ENCODE results near the gene TGFB2.

The TGFB2 gene

DNA sequence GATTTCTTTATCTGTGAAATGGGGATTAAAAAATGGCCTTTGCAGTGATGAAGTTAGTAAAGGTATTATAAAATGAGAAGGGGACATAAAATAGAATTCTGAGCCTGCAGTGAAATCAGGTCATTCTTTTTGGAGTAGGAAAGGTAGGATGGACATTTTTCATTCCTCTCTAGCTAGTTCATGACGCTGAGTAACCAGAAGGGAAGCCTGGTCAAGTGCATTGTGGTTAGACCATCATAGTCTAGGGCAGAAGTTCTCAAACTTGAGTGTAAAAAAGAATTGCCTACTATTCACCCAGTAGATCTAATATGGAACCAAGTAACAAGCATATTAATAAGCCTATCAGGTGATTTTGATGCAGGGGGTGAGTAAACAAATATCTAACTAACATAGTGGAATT is 50.8 kb downstream of the TGFB2 start:
- TF ChIP-seq Cebpa-rat (IDR thresholded peaks at IDR 0.05): no peak
- Histone ChIP-seq H3K4me3 (no peak overlapping the region), H3K4me1 (no peaks in the 10 kb centered on the region), H3K27me3 (no peaks in the 10 kb centered on the region), H3K4me2 (no peak overlapping the region), H3K36me3 (no peaks in the 10 kb centered on the region), H4K20me1 (no peaks in the 10 kb centered on the region), H3K27ac (no peak overlapping the region), H3K9me3 (no peaks in the 10 kb centered on the region), H3K9ac (no peak overlapping the region)

DNA sequence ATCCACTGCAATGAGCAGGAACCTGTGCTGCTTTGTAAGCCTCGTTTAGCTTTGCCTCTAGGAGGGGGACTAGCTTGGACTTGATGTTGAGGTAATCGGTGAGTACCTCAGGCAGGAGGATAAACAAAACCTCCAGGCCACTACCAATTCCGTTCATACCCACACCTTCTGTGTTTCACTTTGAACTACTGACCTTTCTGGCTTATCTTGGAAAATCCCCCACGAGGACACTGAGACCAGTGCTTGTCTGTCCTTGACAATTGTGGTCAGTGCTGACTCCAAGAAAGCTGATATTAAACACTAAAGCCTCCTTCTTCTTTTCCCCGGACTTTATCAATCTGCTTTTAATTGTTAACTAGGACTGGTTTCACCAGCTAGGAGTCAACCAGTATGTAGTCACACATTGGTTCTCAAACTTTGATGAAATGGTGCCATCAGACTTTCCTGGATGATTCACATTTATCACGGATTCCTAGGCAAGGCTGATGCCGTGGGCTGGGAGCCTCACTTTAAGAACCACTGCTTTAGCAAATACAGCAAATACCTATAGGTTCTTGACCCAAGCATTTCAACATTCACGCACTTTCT is 52.7 kb downstream of the TGFB2 start:
- Histone ChIP-seq H3K27me3 (no peaks in the 10 kb centered on the region), H4K20me1 (no peaks in the 10 kb centered on the region), H3K36me3 (no peaks in the 10 kb centered on the region), H3K4me3 (no peak overlapping the region), H3K9ac (no peak overlapping the region), H3K27ac (no peak overlapping the region), H3K4me1 (peaks cover 9% of the 10 kb centered on the region), H3K9me3 (no peaks in the 10 kb centered on the region), H3K4me2 (no peak overlapping the region)
- TF ChIP-seq Cebpa-rat (IDR thresholded peaks at IDR 0.05): no peak

GRCh38 chr1:218400624-218401023 is 55.5 kb downstream of the TGFB2 start:
- no peak overlapping the region for H3K4me3 ChIP-seq
- no peaks in the 10 kb centered on the region for H3K9me3 ChIP-seq
- no peak overlapping the region for H3K9ac ChIP-seq
- no peaks in the 10 kb centered on the region for H4K20me1 ChIP-seq
- no peak for TF ChIP-seq Cebpa-rat (IDR thresholded peaks at IDR 0.05)
- H3K4me1 ChIP-seq: peaks cover 13% of the 10 kb centered on the region
- H3K27me3 ChIP-seq: no peaks in the 10 kb centered on the region
- H3K4me2 ChIP-seq: no peak overlapping the region
- no peaks in the 10 kb centered on the region for H3K36me3 ChIP-seq
- H3K27ac ChIP-seq: no peak overlapping the region

DNA sequence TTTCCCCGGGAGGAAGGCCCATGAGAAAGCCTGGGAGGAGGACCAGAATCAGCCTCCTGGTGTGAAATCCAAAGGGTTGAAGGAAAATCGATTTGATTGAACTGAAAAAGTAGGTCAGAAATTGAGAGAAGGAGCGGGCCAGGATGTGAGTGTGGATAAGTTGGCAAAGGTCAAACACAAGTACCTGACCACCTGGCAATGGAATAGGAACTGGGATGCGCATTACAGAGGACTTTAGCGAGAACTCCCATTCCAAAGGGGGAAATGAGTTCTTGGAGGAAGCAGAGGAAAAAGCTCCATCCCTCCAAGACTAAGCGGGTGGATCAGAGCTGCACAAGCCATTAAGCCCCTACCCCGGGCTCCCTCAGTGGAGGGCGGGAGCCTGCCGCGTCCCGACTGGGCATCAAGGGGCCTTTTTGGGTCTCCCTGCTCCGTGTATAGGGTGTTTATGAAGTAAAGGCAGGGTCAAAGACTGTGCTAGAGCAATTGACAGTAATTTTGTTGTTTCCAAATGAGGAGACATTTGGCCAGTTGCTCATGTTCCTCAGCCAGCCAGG is 56.4 kb downstream of the TGFB2 start:
- Histone ChIP-seq H3K4me2 (no peak overlapping the region), H3K27ac (no peak overlapping the region), H3K27me3 (no peaks in the 10 kb centered on the region), H4K20me1 (no peaks in the 10 kb centered on the region), H3K9me3 (no peaks in the 10 kb centered on the region), H3K4me3 (no peak overlapping the region), H3K9ac (no peak overlapping the region), H3K4me1 (peaks cover 13% of the 10 kb centered on the region), H3K36me3 (no peaks in the 10 kb centered on the region)
- TF ChIP-seq Cebpa-rat (IDR thresholded peaks at IDR 0.05): no peak

DNA sequence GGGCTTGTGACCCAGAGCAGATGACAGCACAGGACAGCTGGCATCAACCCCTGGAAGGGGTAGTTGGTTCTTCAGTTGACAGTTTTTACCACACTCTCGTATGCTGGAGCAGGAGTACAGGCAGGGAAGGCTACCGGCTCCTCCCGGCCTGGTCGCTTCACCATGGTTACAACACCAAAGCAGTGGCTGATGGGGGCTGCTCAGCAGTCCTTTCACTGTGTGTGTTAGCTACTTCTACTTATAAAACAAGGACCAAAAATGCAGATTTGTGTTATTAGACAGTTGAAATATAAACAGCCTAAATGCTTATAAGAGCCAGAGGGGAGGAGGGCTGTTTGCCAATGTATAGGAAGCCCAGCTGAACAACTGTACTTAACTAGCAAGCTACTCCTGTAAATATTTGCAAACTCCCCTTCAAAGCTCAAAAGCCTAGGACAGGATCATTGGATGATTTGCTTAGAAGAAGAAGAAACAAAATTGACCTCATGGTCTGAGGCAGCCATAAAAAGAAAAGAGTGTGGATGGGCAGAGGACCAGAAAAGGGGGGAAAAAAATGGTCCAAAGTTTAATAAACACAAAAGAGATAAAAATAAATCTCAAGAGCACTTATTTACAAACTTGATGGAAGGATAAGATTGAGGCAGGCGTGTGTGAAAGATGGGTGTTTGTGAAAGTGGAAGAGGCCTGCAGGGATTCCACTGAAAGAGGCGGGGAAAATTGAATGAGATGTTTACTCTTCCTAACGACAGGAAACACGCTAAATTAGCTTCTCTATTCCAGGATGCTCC is 57.1 kb downstream of the TGFB2 start:
- no peak for TF ChIP-seq Cebpa-rat (IDR thresholded peaks at IDR 0.05)
- Histone ChIP-seq H3K9me3 (no peaks in the 10 kb centered on the region), H3K4me2 (peak overlapping the region; percentile 23; the same call in 1 of the 2 replicates), H3K36me3 (no peaks in the 10 kb centered on the region), H3K4me3 (no peak overlapping the region), H3K9ac (no peak overlapping the region), H3K27ac (no peak overlapping the region), H3K27me3 (no peaks in the 10 kb centered on the region), H3K4me1 (peaks cover 13% of the 10 kb centered on the region), H4K20me1 (no peaks in the 10 kb centered on the region)

GRCh38 chr1:218402786-218403120 is 57.6 kb downstream of the TGFB2 start:
- Histone ChIP-seq H3K9ac (no peak overlapping the region), H3K27ac (no peak overlapping the region), H3K27me3 (no peaks in the 10 kb centered on the region), H4K20me1 (no peaks in the 10 kb centered on the region), H3K4me2 (peak overlapping the region; percentile 23; the same call in 1 of the 2 replicates), H3K9me3 (no peaks in the 10 kb centered on the region), H3K36me3 (no peaks in the 10 kb centered on the region), H3K4me1 (peaks cover 13% of the 10 kb centered on the region), H3K4me3 (no peak overlapping the region)
- TF ChIP-seq Cebpa-rat (IDR thresholded peaks at IDR 0.05): no peak

- no peaks in the 10 kb centered on the region for H3K27me3 ChIP-seq
- peaks cover 13% of the 10 kb centered on the region for H3K4me1 ChIP-seq
- no peak overlapping the region for H3K9ac ChIP-seq
- H4K20me1 ChIP-seq: no peaks in the 10 kb centered on the region
- peak overlapping the region; percentile 23; the same call in 1 of the 2 replicates for H3K4me2 ChIP-seq
- TF ChIP-seq Cebpa-rat (IDR thresholded peaks at IDR 0.05): no peak
- H3K27ac ChIP-seq: no peak overlapping the region
- H3K9me3 ChIP-seq: no peaks in the 10 kb centered on the region
- H3K4me3 ChIP-seq: no peak overlapping the region
- H3K36me3 ChIP-seq: no peaks in the 10 kb centered on the region
Measured at GRCh38 chr1:218403300-218403699, 58.2 kb downstream of the TGFB2 start.

DNA sequence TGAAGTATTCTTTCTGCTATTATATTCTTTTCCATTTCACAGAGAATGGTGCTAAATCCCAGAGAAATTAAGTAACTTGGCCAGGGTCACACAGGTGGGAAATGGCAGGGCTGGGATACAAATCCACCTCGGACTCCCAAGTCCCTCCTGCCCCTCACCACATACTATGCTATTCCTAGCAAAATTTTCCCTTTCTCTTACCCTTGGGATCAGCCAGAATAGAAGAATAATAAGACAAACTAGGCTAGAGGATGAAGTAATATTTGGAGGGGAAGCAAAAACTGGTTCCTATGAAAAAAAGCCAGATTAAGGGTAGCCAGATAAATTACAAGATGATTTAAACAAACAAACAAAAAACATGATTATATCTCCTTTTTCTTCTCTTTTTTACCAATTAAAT is 62.5 kb downstream of the TGFB2 start:
- H3K36me3 ChIP-seq: no peaks in the 10 kb centered on the region
- no peak overlapping the region for H3K27ac ChIP-seq
- no peaks in the 10 kb centered on the region for H3K27me3 ChIP-seq
- H3K9ac ChIP-seq: no peak overlapping the region
- peaks cover 20% of the 10 kb centered on the region for H3K4me1 ChIP-seq
- no peak overlapping the region for H3K4me2 ChIP-seq
- no peaks in the 10 kb centered on the region for H3K9me3 ChIP-seq
- no peak overlapping the region for H3K4me3 ChIP-seq
- no peaks in the 10 kb centered on the region for H4K20me1 ChIP-seq
- TF ChIP-seq Cebpa-rat (IDR thresholded peaks at IDR 0.05): no peak

DNA sequence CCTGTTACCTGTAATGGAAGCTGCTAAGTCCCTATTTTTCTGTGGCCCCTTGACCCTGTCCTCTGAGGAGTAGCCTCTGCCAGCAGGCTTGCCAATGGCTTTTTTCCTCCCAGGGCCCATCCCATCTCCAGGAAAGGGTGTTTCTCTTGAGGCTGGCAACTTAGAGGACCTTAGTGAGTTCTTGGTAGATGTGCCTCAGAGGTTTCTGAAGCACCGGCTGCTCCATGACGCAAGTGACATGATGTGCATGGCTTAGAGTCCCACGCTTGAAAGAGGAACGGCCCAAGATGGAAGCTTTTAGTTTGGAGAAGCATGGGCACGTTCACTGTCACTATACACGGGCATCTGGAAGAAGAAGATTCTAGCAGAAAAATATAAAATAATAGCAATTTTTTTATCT is 63.0 kb downstream of the TGFB2 start:
- no peaks in the 10 kb centered on the region for H3K36me3 ChIP-seq
- no peaks in the 10 kb centered on the region for H3K9me3 ChIP-seq
- no peak for TF ChIP-seq Cebpa-rat (IDR thresholded peaks at IDR 0.05)
- H3K4me3 ChIP-seq: no peak overlapping the region
- no peak overlapping the region for H3K9ac ChIP-seq
- no peak overlapping the region for H3K4me2 ChIP-seq
- no peaks in the 10 kb centered on the region for H4K20me1 ChIP-seq
- H3K27me3 ChIP-seq: no peaks in the 10 kb centered on the region
- peaks cover 15% of the 10 kb centered on the region for H3K4me1 ChIP-seq
- no peak overlapping the region for H3K27ac ChIP-seq

DNA sequence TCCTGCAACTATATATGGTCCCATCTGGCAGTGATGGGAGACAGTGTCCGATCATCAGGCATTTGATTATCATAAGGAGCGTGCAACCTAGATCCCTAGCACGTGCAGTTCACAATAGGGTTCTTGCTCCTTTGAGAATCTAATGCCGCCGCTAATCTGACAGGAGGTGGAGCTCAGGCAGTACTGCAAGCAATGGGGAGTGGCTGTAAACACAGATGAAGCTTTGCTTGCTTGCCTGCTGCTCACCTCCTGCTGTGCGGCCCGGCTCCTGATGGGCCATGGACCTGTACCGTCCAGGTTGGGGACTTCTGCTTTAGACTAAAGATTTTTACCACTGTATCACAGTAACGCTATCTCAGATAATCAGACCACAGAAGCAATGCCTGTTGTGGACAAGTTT is 63.8 kb downstream of the TGFB2 start:
- H3K9me3 ChIP-seq: no peaks in the 10 kb centered on the region
- H3K27ac ChIP-seq: no peak overlapping the region
- no peak overlapping the region for H3K4me3 ChIP-seq
- H3K9ac ChIP-seq: no peak overlapping the region
- no peak for TF ChIP-seq Cebpa-rat (IDR thresholded peaks at IDR 0.05)
- H3K27me3 ChIP-seq: no peaks in the 10 kb centered on the region
- H3K4me1 ChIP-seq: peaks cover 14% of the 10 kb centered on the region
- H3K36me3 ChIP-seq: no peaks in the 10 kb centered on the region
- H3K4me2 ChIP-seq: peak overlapping the region; percentile 49
- no peaks in the 10 kb centered on the region for H4K20me1 ChIP-seq

Data from BLaER1 (cell line).